Stimulated activated naive CD8-positive, alpha-beta T cell treated with anti-CD3 and anti-CD28 coated beads, Interleukin-15, Interleukin-2, amounts not matched to agents 100 ng/mL and 50 ng/mL, for 24 hours (primary cell): ENCODE results near the gene SPOCK3.
"Not testable (repeated sequence)": the region's sequence is repeated elsewhere in the genome, so short reads cannot be mapped to it uniquely, and the experiment has no call there.

Experiments used
- H3K27ac Mint-ChIP-seq: one replicate; pipeline ENCODE4 v1.8.0; 2021; ENCODE audit warnings: mild to moderate bottlenecking, mixed read lengths
- H3K27me3 Mint-ChIP-seq: one replicate; pipeline ENCODE4 v1.8.0; 2021; ENCODE audit warnings: mixed read lengths
- H3K36me3 Mint-ChIP-seq: one replicate; pipeline ENCODE4 v1.8.0; 2021; ENCODE audit warnings: low read depth, mixed read lengths
- H3K4me1 Mint-ChIP-seq: one replicate; pipeline ENCODE4 v1.8.0; 2021; ENCODE audit warnings: low read depth, mixed read lengths
- H3K4me3 Mint-ChIP-seq: one replicate; pipeline ENCODE4 v1.8.0; 2021; ENCODE audit warnings: mild to moderate bottlenecking, mixed read lengths
- H3K9me3 Mint-ChIP-seq: one replicate; pipeline ENCODE4 v1.8.0; 2021; ENCODE audit warnings: mixed read lengths

The SPOCK3 gene

DNA sequence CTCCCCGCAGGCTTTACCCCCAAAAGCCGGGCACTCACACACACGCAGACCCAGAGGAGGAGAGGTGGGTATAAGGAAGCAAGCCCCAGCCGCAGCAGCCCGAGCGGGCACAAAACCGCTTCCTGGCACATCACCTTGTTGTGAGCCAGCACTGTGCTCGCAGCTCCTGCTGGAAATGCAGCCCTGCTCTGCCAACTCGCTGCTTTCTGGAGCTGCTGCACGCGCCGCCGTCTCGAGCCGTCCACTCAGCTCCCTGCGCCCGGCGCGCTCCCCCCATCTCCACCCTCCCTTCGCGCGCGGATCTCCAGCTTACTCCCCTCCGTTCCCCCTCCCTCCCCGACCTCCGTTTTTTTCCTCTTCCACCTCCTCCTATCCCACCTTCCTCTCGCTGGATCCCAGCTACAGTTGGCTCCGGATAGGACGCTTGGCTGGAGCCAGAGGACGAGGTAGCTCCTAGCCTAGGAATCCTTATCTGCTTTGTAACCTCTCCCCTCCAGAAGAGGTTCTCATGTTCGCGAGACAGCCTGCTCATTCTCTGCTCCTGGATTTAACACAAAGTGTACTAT lies at the start of gene SPOCK3:
Gene SPOCK3 (minus strand): TSS at position 179 of the 566 bp plus-strand sequence.
- Mint-ChIP-seq H3K36me3 (no peaks in the 10 kb centered on the region), H3K27me3 (peaks cover 35% of the 10 kb centered on the region), H3K9me3 (no peaks in the 10 kb centered on the region), H3K4me1 (peaks cover 8% of the 10 kb centered on the region), H3K27ac (no peak within 1 kb of the TSS), H3K4me3 (peak within 1 kb of the TSS; percentile 69)

DNA sequence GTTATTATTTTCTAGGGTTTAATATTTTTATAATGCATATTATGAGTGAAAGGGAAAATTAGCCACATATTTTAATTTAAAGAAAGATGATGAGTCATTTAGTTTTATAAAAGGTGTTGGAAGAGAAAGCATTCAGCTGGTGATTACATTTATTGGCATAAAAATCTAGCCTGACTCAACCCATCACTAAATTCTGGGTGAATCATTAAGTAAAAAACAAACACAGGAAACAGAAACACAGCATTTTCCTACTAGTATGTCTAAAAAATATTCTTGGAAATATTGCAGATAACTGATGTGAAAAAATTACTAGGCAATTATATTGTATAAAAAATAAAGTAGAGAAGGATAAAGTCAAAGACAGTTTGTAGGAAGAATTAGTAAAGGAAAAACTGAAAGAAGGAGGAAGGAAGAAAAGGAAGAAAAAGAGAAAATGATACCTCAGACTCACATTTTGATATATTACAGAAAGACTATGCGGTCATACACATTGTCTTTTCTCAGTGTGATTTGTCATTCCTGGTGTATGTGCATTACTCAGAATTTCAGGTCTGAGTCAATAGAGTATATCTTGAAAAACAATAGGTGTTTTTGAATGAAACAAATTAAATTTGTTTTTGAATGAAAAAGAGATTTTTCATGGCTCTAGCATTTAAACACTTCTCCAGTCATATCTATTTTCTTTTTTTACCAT lies 48.0 kb upstream of the SPOCK3 start:
- H3K36me3 Mint-ChIP-seq: no peaks in the 10 kb centered on the region
- H3K9me3 Mint-ChIP-seq: peaks cover 9% of the 10 kb centered on the region
- no peaks in the 10 kb centered on the region for H3K4me1 Mint-ChIP-seq
- no peak overlapping the region for H3K4me3 Mint-ChIP-seq
- no peaks in the 10 kb centered on the region for H3K27me3 Mint-ChIP-seq
- no peak overlapping the region for H3K27ac Mint-ChIP-seq

DNA sequence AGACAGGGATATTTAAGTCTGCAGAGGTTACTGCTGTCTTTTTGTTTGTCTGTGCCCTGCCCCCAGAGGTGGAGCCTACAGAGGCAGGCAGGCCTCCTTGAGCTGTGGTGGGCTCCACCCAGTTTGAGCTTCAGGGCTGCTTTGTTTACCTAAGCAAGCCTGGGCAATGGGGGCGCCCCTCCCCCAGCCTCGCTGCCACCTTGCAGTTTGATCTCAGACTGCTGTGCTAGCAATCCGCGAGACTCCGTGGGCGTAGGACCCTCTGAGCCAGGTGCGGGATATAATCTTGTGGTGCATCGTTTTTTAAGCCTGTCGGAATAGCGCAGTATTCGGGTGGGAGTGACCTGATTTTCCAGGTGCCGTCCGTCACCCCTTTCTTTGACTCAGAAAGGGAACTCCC lies 47.3 kb upstream of the SPOCK3 start:
- not testable (repeated sequence) for H3K9me3 Mint-ChIP-seq, H3K27ac Mint-ChIP-seq, H3K4me1 Mint-ChIP-seq, H3K27me3 Mint-ChIP-seq, H3K36me3 Mint-ChIP-seq, H3K4me3 Mint-ChIP-seq

DNA sequence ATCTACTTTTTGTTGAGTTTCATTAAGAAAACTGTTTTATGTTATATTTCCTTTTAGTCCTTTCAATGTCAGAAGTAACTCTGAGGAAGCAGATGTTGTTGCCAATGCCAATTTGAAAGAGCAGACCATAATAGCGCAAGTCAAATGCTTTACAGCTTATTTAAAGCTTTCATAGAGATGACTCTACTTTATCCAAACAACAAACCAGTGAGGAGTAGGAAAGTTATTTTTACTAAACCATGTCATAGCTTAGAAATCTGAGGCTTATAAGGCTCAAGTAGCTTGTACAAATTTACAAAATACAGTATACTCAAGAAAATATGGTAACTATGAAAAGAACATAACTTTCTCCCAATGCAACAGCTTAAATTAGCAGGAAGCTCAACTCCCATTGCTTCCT lies 40.1 kb upstream of the SPOCK3 start:
- Mint-ChIP-seq H3K4me3 (no peak overlapping the region), H3K9me3 (peaks cover 11% of the 10 kb centered on the region), H3K27me3 (no peaks in the 10 kb centered on the region), H3K36me3 (no peaks in the 10 kb centered on the region), H3K27ac (no peak overlapping the region), H3K4me1 (no peaks in the 10 kb centered on the region)

DNA sequence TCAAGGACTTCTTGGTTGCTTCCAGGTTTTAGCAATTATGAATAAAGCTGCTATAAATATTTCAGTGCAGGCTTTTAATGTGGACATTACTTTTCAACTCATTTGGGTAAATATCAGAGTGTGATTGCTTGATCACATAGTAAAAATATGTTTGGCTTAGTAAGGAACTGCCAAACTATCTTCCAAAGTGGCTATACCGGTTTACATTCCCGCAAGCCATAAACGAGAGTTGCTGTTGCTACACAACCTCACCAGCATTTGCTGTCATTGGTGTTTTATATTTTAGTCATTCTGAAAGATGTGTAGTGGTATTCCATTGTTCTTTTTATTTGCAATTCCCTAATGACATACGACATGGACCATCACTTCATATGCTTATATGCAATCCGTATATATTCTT lies 30.9 kb upstream of the SPOCK3 start:
- Mint-ChIP-seq H3K4me3 (no peak overlapping the region), H3K9me3 (peaks cover 15% of the 10 kb centered on the region), H3K27me3 (no peaks in the 10 kb centered on the region), H3K27ac (no peak overlapping the region), H3K36me3 (no peaks in the 10 kb centered on the region), H3K4me1 (no peaks in the 10 kb centered on the region)

DNA sequence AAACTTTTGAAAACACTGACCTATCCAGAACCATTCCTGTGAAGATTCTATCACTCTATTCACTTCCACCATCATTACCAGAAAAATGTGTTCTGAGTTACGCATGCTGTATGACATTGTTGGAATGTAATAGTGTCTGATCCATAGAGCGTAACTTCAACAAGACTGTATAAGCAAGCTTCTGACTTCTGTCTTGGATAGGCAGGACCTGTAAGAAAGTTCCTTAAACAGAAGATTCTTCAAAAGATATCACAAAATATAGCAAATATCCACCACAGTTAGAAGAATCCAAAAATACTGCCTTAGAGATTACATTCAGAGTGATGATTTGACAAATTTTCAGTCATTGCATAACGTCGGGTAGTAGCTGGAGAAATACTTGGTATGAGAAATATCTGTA lies 14.0 kb upstream of the SPOCK3 start:
- no peak overlapping the region for H3K27ac Mint-ChIP-seq
- H3K4me1 Mint-ChIP-seq: no peaks in the 10 kb centered on the region
- no peak overlapping the region for H3K4me3 Mint-ChIP-seq
- no peaks in the 10 kb centered on the region for H3K27me3 Mint-ChIP-seq
- H3K36me3 Mint-ChIP-seq: no peaks in the 10 kb centered on the region
- peaks cover 7% of the 10 kb centered on the region for H3K9me3 Mint-ChIP-seq

DNA sequence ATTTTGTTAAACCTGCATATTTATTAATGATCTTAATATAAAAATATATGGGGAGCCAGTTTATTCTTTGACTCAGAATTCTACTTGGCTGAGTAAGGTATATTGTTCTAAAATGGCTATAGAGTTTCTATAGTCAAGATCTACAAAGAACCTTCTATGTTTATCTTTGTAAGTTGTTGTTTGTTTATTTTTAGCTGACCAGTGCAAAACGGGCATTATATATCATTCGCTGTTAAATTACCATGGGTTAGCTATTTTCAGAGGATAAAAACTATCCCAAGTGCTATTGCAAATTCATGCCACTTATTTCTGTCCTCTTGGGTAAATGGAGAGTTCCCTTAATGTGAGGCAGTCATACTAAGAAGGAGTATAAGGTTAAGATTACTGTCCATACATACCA lies 5.3 kb upstream of the SPOCK3 start:
- Mint-ChIP-seq H3K9me3 (peaks cover 5% of the 10 kb centered on the region), H3K27me3 (peaks cover 15% of the 10 kb centered on the region), H3K36me3 (no peaks in the 10 kb centered on the region), H3K4me3 (no peak overlapping the region), H3K4me1 (no peaks in the 10 kb centered on the region), H3K27ac (no peak overlapping the region)

DNA sequence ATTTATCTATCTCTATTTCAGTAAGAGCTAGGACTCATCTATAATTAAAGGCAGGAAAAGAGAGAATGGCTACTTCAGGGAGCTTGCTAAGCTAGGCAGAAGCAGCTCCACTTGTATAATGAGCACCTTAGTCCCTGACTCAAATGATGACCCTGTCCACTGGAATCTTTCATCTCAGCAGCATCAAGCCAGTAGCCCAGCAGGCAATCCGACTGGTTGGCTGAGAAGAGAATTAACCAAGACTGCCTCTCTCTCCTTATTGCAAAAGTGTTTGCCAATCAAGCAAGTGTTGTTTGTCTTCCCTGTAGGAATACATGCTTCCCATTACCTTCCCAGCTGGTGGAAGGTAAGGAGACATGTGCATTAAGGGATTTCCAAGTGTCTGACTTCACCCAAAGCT lies 3.9 kb upstream of the SPOCK3 start:
- Mint-ChIP-seq H3K27ac (no peak overlapping the region), H3K4me1 (peaks cover 7% of the 10 kb centered on the region), H3K4me3 (no peak overlapping the region), H3K27me3 (peaks cover 27% of the 10 kb centered on the region), H3K9me3 (peaks cover 5% of the 10 kb centered on the region), H3K36me3 (no peaks in the 10 kb centered on the region)

DNA sequence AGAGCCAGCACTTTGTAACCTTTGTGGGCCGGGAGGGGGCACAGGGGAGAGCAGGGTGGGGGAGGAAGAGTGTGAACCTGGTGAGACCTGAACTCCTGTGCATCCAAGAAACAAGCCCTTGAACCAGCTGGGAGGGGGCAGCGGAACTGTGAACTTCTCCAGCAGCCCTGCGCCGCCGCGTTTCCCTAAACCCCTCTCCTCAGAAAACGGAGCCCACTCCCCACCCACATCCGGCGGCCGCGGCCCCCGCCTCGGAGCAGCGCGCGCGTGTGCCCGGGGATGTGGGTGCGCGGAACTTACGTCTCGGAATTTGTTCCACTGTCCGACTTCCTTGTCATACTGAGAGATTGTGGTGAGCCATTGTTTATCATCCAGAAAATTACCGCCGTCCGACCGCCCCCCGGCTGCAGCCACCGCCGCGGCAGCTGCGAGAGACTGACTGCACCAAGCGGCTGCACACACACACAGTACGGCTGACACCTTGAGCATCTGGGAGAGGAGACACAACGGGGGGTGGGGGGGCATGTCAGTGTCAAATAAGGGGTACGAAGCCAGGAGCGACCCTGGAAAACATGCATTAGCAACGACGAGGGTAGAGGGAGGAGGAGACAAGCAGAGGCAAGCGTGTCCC lies 494 bp downstream of the SPOCK3 start:
- peaks cover 8% of the 10 kb centered on the region for H3K4me1 Mint-ChIP-seq
- H3K36me3 Mint-ChIP-seq: no peaks in the 10 kb centered on the region
- peak overlapping the region; percentile 69 for H3K4me3 Mint-ChIP-seq
- no peak overlapping the region for H3K27ac Mint-ChIP-seq
- no peaks in the 10 kb centered on the region for H3K9me3 Mint-ChIP-seq
- H3K27me3 Mint-ChIP-seq: peaks cover 35% of the 10 kb centered on the region

DNA sequence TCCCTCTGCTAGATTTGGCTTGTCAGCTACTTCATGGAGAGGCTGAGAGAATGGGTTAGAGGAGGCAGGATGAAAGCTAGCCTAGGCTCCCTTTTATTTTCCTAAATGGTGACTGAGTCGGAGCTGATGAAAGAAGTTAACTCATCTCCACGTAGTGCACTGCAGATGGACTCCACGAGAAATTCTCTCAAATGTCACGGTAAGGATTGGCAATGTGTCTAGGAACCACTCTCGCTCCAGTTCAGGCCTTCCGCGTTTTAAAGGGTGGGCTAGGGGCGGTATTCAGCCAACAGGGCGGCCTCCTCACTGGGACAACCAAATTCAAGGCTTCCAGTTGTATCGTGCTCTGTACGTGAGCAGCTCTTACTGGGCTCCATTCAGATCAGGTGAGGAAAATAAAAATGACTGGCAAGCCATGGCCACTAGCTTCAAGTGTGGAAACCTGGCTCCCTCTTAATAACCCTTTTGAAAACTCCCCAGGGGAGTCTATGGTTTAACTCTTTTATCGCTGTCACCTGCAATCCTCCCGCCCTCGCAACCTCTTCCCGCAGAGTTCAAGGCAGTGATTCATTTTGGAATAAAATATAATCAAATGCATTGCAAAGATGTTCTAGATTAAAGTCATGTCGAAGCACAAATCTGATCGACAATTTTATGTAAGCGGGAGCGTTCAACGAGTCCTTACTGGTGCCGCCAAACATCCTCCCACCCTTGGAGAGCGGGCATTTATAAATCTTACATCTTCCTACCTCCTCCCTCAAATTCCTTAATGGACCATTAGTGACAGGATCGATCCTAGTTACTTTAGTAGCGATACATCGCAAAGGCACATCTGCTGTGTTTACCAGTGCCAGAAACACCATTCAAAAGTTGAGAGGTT lies 1.2 kb downstream of the SPOCK3 start:
- H3K27me3 Mint-ChIP-seq: peaks cover 35% of the 10 kb centered on the region
- no peaks in the 10 kb centered on the region for H3K36me3 Mint-ChIP-seq
- peaks cover 8% of the 10 kb centered on the region for H3K4me1 Mint-ChIP-seq
- peak overlapping the region; percentile 26 for H3K4me3 Mint-ChIP-seq
- H3K9me3 Mint-ChIP-seq: no peaks in the 10 kb centered on the region
- H3K27ac Mint-ChIP-seq: no peak overlapping the region

DNA sequence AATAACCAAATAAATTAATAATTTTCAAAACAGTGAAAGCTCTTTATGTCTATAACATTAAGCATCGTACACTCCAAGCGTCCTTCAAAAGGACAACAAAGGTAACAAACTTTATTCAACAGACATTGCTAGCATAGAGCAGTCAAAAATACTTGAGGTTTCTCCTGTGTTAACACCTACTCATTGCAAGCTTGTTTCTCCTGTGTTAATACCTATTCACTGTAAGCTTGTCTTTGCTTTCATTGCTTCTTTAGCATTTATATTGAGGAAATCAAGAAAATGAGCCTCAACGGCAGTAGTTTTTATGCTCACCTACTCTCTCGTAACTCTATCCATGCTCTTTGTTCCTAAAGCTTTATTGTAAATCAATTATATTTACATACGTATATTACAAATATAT lies 3.5 kb downstream of the SPOCK3 start:
- Mint-ChIP-seq H3K4me3 (no peak overlapping the region), H3K36me3 (no peaks in the 10 kb centered on the region), H3K4me1 (peaks cover 8% of the 10 kb centered on the region), H3K27ac (no peak overlapping the region), H3K27me3 (peaks cover 30% of the 10 kb centered on the region), H3K9me3 (no peaks in the 10 kb centered on the region)

DNA sequence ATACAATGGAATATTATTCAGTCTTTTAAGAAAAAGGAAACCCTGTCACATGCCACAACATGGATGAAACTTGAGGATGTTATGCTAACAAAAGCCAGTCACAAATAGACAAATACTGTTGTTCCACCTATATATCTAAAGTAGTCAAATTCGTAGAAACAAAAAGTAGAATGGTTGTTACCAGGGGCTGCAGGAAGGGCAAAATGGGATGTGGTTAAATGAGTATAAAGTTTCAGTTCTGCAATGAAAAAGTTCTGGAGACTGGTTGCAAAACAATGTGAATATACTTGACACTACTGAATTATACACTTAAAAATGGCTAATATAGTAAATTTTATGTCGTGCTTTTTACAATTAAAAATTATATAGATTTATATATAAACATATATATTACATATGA lies 12.2 kb downstream of the SPOCK3 start:
- no peaks in the 10 kb centered on the region for H3K4me1 Mint-ChIP-seq
- no peaks in the 10 kb centered on the region for H3K9me3 Mint-ChIP-seq
- H3K36me3 Mint-ChIP-seq: no peaks in the 10 kb centered on the region
- no peak overlapping the region for H3K27ac Mint-ChIP-seq
- H3K4me3 Mint-ChIP-seq: no peak overlapping the region
- no peaks in the 10 kb centered on the region for H3K27me3 Mint-ChIP-seq

DNA sequence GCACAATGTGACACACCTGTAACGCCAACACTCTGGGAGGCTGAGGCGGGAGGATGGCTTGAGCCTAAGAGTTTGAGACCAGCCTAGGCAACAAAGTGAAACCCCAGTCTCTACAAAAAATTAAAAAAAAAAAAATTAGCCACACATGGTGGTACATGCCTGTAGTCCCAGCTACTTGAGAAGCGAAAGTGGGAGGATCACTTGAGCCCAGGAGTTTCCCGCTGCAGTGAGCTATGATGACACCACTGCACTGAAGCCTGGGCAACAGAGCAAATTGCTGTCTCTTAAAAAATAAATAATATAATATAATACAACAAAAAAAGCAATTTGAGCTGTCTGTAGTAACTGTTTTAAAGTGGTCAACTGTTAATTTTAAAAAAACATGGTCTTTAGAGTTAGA lies 13.2 kb downstream of the SPOCK3 start:
- no peaks in the 10 kb centered on the region for H3K36me3 Mint-ChIP-seq
- H3K4me3 Mint-ChIP-seq: no peak overlapping the region
- no peaks in the 10 kb centered on the region for H3K27me3 Mint-ChIP-seq
- H3K4me1 Mint-ChIP-seq: no peaks in the 10 kb centered on the region
- no peaks in the 10 kb centered on the region for H3K9me3 Mint-ChIP-seq
- H3K27ac Mint-ChIP-seq: no peak overlapping the region

DNA sequence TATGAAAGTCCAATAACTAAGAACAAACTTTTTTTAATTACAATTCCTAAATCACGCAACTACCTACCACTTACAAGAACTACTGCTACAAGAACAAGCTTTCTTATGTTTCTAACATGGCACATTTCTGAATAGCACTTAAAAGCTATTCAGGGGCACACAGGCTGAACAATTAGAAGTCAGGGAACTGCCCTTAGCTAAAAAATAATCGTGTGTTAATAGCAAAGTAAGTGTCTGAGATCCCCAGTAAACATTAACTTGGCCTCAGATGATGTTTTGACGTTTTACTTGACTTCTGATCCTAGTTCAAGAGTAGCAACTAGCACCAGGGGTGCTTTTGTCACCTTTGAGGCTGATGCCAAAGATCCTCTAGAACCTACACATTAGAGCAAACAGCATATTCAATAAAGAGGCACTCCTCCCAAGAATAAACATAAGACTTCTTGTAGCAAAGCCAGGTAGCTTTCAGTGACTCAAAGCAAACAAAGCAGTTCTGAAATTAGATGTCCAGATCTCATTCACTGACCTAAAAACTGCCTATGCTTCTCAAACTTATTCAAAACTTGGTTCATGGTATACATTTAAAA lies 16.2 kb downstream of the SPOCK3 start:
- Mint-ChIP-seq H3K9me3 (no peaks in the 10 kb centered on the region), H3K27ac (no peak overlapping the region), H3K4me3 (no peak overlapping the region), H3K4me1 (no peaks in the 10 kb centered on the region), H3K27me3 (no peaks in the 10 kb centered on the region), H3K36me3 (no peaks in the 10 kb centered on the region)

DNA sequence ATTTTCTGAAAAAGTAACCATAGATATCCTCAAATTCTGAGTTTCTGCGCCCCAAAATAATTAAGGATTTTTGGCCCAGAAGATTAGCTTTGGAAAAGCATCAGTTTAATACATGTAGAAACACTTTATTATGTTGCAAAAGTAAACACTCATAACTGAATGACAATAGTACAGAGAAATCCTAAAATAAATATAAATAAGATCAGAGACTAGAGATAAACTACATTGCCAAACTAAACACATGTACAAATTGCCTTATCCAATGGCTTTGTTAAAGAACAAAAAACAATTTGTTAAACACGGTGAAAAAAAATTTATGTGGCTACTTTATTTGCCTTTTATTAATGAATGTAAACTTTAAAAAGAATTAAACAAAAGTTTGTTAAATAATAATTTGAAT lies 17.5 kb downstream of the SPOCK3 start:
- Mint-ChIP-seq H3K27ac (no peak overlapping the region), H3K36me3 (no peaks in the 10 kb centered on the region), H3K27me3 (no peaks in the 10 kb centered on the region), H3K9me3 (no peaks in the 10 kb centered on the region), H3K4me1 (no peaks in the 10 kb centered on the region), H3K4me3 (no peak overlapping the region)
